GM19043 (cell line): ENCODE data around the gene UBP1.
A peak's percentile ranks its signal among the peaks of the same experiment; 100 is the strongest.

Source experiments
- ATAC-seq: cut with Tn5 transposase; IDR thresholded peaks from one replicate; pipeline ENCODE4 v1.9.1; 2021; ENCODE audit warnings: low read depth; ENCODE audit not compliant: unreplicated experiment

The UBP1 gene

DNA sequence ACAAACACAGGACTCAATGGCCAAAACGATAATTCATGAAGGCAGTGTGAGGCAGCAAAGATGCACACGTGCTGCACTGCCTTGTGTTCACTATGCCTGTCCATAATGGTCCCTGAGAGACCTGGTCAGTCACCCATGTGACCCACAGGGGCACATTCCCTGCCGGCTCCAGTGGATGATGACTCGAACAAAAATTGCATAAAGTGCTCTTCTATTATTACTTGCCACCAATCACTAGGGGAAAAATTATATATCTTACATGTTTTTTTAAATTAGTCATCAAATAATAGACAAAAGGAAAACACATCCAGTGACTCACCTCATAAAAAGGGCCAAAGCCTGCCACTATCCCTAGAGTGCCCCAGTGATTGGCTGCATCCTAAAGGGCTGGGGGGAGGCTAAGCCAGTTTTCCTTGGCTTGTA lies 47.5 kb downstream of the UBP1 start:
- no peak for ATAC-seq

DNA sequence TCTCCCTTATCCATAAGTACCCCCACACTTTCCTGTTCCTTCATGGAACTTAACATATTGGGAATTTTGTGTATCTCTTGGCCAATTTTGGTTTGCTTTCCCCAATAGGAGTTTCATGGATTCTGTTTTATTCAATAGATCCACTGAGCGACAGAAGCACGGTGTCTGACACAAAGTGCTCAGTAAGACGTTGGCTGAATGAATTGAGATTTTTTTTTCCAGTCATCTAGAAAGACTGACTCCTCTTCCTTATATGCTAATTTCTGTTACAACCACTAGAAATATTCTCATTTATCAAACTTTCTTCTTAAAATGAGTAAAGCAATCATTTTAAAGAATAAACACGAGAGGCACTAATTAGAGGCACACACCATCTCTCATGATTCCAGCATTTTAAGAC lies 48.1 kb downstream of the UBP1 start:
- no peak for ATAC-seq

- ATAC-seq: no peak
These were observed 48.8 kb downstream of the UBP1 start for GRCh38 chr3:33391255-33391995.

DNA sequence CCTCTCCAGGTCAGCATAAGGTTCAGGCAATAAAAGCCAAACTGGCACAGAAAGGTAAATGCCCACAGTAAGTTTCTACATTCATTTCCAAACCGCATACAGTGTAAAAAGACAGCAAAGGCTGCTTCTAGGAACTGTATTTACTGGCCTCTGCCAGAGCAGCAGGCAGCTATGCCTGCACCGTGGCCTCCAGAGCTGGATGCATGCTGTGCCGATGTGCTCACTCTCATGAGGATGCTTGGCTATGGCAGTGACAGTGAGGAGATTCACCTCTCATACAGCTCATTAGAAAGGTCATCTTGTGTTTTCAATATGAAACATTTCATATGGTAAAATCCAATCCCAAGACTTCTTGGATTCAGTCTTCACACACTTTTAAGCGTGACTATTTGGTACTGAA lies 50.3 kb downstream of the UBP1 start:
- no peak for ATAC-seq

GRCh38 chr3:33388374-33389100 lies 51.7 kb downstream of the UBP1 start:
- ATAC-seq: no peak

DNA sequence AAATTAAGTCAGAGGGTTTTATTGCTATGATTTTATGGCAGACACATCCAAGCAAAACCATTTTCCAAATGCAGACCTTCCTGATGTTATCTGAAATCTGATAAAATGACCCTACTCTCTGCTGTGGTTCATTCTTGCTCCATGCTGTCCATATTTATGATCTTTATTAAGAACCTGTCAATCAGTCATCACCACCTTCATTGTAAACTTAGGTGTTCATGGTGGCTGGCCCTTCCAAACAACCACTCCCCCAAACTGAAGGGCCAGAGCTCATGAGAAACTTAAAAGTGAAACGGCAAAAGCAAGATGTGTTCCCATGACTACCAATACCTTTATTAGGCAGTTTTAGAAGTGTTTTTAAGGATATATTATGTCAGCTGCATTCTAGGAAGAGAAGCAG lies 53.6 kb downstream of the UBP1 start:
- ATAC-seq: no peak

DNA sequence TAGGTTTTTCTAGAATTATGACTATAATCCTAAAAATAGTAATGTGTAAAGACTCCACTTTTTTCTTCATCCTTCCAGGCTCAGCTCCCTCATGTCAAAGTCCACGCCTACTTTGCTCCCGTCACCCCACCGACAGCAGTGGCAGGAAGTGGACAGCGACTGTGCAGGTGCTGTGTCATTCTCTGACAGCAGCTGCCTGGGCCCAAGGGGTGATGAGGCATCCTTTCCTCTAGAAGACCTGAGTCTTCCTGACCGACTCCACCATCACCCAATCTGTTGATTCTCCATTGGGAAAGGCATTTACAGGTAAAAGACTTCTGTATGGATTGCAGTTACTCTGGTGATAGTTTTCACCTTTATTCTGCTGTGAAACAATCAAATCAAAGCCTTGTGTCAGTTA lies 54.8 kb downstream of the UBP1 start:
- ATAC-seq: no peak

DNA sequence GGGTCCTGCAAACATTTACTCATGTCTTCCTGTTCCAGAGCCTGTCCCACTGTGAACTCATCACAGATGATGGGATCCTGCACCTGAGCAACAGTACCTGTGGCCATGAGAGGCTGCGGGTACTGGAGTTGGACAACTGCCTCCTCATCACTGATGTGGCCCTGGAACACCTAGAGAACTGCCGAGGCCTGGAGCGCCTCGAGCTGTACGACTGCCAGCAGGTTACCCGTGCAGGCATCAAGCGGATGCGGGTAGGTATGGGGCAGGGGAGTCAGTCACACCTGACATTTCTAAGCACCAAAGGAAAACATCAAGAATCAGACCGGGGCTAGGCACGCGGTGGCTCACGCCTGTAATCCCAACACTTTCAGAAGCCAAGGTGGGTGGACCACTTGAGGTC lies 56.3 kb downstream of the UBP1 start:
- ATAC-seq: no peak

GRCh38 chr3:33380653-33381052 lies 59.6 kb downstream of the UBP1 start:
- no peak for ATAC-seq

DNA sequence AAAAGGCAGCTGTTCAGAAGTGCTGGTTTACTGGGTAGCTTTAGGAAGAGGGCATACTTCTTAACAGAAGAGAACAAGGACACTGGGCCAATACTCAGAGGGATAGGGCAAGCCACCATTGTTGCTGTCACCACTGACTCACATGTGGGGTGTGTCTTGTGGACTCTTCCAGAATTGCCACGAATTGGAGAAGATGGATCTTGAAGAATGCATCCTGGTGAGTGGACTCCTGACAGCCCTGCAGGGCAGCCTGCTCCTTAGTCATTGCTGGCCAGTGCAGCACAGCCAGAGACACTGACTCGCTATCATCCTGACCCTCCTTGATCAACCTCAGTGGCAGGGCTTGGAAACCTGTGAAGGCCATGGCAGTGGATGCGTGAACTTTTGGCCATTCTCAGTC lies 62.3 kb downstream of the UBP1 start:
- ATAC-seq: no peak

DNA sequence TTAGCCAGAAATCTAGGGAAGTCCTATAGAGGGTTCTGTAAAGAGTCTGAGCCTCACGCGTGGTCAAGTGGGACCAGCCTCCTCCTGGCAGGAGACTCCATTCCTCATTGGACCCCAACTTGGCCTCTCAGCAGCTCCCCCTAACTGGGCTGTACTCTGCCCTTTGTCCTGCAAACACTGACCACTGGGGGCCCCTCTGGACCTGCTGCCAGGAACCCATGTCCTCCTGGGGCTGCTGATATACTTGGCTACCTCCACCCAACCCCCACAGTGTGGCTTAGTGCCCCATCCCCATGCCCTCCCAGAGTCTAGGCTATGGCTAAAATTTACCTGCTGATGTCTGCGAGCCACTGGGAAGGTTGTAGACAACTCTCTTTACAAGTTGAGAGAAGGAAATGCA lies 62.7 kb downstream of the UBP1 start:
- no peak for ATAC-seq

- no peak for ATAC-seq
These were observed 67.1 kb downstream of the UBP1 start for GRCh38 chr3:33373082-33373437.

GRCh38 chr3:33372218-33373081 lies 67.8 kb downstream of the UBP1 start:
- peak; percentile 70 for ATAC-seq

DNA sequence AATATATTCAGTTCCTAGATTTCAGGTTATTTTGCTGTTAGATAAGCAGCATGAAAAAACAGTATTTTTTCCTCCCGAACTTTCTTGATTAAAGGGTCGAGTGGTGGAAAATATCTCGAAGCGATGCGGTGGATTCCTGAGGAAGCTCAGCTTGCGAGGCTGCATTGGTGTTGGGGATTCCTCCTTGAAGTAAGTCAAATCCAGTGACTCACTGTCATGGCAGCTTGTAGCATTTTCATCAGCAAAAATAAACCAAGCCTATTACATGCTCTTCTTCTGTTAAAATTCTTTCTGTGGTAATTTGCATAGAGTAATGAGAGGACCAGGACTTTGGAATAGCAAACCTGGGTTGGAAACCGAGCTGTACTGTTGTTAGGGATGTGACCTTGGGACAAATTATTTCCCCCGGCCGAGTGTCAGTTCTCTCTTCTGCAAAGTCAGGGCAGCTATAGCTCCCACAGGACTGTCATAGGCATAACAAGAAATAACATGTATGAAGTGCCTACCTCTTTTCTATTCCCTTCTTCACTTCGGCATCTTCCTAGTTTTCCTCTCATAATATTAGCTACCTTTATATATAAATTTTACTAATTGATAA lies 75.6 kb downstream of the UBP1 start:
- ATAC-seq: no peak

DNA sequence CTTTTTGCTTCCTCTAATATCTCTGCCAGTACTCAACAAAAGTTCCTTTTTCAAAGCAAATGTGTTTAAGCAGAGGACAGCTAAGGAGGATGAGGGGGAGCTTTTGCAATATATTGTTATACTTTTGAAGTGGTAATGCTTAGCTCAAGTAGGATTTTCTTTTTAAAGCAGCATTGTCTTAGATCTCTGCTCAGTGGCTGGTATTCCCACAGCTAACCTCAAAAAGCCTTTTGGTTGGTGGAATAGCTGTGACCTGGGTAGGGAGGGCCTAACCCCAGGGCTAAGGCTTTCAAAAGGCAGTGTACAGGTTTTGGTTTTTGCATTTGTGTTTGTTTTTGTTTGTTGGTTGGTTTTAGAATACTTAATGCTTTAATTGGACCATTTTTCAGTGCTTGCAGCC lies 76.1 kb downstream of the UBP1 start:
- ATAC-seq: no peak

GRCh38 chr3:33363113-33363800 lies 76.9 kb downstream of the UBP1 start:
- ATAC-seq: no peak

DNA sequence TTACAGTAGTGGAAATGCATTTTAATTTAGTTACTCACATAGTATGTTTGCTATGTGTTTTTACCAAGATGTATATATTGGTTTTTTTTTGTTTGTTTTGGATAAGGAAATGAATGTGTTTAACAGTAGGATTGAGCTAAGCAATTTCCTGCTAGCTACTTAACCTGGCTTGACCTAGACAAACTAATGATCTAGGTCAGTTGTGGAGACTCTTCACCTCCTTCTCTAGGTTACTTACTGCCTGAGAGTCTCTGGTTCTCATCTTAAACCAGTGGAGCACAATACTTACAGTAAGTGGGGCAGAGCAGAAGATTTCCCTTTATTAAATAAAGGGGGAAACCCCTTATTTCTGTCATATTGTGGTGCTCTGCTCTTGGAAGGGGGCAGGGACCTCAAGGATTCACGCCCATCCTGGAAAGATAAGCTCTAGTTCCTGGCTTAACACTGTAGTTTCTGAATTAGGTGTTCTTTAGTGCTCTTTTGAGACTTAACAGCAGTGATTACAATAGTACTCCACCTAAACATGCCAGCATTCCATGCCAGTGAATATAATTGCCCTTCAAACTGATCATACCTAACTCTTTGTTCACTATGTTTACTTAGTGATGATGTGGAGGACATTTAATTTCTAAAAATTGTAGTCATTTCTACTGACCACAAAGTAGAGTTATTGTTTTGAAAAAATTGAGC lies 79.9 kb downstream of the UBP1 start:
- no peak for ATAC-seq

DNA sequence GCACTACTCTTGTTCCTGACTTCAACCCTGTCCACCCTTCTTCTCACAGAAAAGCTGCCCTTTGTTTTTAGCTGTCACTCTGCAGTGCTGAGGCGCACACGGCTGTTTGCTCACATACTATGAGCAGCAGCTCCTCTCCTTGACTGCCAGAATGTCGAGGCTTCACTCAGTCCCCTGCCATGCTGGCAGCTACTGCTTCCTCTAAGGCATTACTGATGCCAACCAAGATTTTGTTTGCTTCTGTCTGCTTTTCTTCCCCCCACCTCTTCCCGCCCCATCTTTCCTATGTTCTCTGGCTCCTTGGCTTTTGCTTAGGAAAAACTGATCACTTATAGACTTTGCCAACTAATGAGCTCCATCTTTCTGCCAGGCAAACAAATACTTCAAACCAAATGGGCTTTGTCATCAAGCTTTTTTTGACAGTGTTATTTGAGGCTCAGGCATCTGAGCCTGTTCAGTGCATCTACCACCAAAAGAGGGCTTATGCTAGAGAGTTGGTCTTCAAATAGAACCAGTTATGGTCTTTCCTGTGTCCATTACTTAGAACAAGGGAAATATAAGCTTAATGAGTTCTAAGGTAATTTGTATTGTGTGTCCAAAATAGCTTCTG lies 81.9 kb downstream of the UBP1 start:
- no peak for ATAC-seq

GRCh38 chr3:33355611-33356010 lies 84.6 kb downstream of the UBP1 start:
- ATAC-seq: no peak
